Measurements from ENCODE around the gene OR2D2. TPM values are rescaled to one million over a fixed set of nuclear protein-coding genes. Genes with fewer than 3 reads are reported as not detected.
A peak's percentile ranks its signal among the peaks of the same experiment; 100 is the strongest.
"Not testable (repeated sequence)": the region's sequence is repeated elsewhere in the genome, so short reads cannot be mapped to it uniquely, and the experiment has no call there.

The OR2D2 gene
- total and polyA plus RNA-seq, 9 donors: not detected

DNA sequence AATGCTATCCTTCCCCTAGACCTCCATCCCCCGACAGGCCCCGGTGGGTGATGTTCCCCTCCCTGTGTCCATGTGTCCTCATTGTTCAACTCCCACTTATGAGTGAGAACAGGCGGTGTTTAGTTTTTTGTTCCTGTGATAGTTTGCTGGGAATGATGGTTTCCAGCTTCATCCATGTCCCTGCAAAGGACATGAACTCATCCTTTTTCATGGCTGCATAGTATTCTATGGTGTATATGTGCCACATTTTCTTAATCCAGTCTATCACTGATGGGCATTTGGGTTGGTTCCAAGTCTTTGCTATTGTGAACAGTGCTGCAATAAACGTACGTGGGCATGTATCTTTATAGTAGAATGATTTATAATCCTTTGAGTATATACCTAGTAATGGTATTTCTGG lies 4.6 kb downstream of the OR2D2 start:
- not testable (repeated sequence) for H3K4me3 ChIP-seq (ENCODE audit: low read length); H3K9me3 ChIP-seq (replicated peaks; ENCODE audit: control insufficient read depth, low read depth, low read length); H3K27me3 ChIP-seq (ENCODE audit: control insufficient read depth, insufficient read depth, low read length); H3K4me1 ChIP-seq (ENCODE audit: control insufficient read depth, insufficient read depth, low read length); H3K36me3 ChIP-seq (ENCODE audit: control insufficient read depth, insufficient read depth, low read length); H3K27ac ChIP-seq (ENCODE audit: low read length); DNase-seq
- no CpG with 5 or more reads among the region's 5 CpGs for WGBS (ENCODE audit: insufficient coverage)

- no peaks in the 10 kb centered on the region for H3K4me1 ChIP-seq (ENCODE audit: control insufficient read depth, insufficient read depth, low read length)
- H3K27me3 ChIP-seq (ENCODE audit: control insufficient read depth, insufficient read depth, low read length): no peaks in the 10 kb centered on the region
- H3K36me3 ChIP-seq (ENCODE audit: control insufficient read depth, insufficient read depth, low read length): no peaks in the 10 kb centered on the region
- H3K4me3 ChIP-seq (ENCODE audit: low read length): no peak overlapping the region
- no peak overlapping the region for H3K27ac ChIP-seq (ENCODE audit: low read length)
- no peaks in the 10 kb centered on the region for H3K9me3 ChIP-seq (replicated peaks; ENCODE audit: control insufficient read depth, low read depth, low read length)
- no peak for DNase-seq
These were observed 9.5 kb downstream of the OR2D2 start for GRCh38 chr11:6882751-6883150.

- no peak for DNase-seq
- Histone ChIP-seq H3K4me1 (ENCODE audit: control insufficient read depth, insufficient read depth, low read length) (no peaks in the 10 kb centered on the region), H3K4me3 (ENCODE audit: low read length) (no peak overlapping the region), H3K27ac (ENCODE audit: low read length) (no peak overlapping the region), H3K27me3 (ENCODE audit: control insufficient read depth, insufficient read depth, low read length) (no peaks in the 10 kb centered on the region), H3K36me3 (ENCODE audit: control insufficient read depth, insufficient read depth, low read length) (no peaks in the 10 kb centered on the region), H3K9me3 (replicated peaks; ENCODE audit: control insufficient read depth, low read depth, low read length) (no peaks in the 10 kb centered on the region)
- WGBS (ENCODE audit: insufficient coverage): 100% methylated on average over 3 of the region's 3 CpGs
These were observed 15.4 kb downstream of the OR2D2 start for GRCh38 chr11:6876914-6877313.

- Histone ChIP-seq H3K27me3 (ENCODE audit: control insufficient read depth, insufficient read depth, low read length) (no peaks in the 10 kb centered on the region), H3K27ac (ENCODE audit: low read length) (no peak within 1 kb of the TSS), H3K9me3 (replicated peaks; ENCODE audit: control insufficient read depth, low read depth, low read length) (no peaks in the 10 kb centered on the region), H3K4me3 (ENCODE audit: low read length) (no peak within 1 kb of the TSS), H3K4me1 (ENCODE audit: control insufficient read depth, insufficient read depth, low read length) (no peaks in the 10 kb centered on the region), H3K36me3 (ENCODE audit: control insufficient read depth, insufficient read depth, low read length) (no peaks in the 10 kb centered on the region)
- no peak for DNase-seq
- 75% methylated on average over 1 of the region's 1 CpG for WGBS (ENCODE audit: insufficient coverage)
These were observed 16.0 kb downstream of the OR2D2 start, which contains the start of gene OR10A4 for GRCh38 chr11:6876325-6876724. TSS of gene OR10A4 (plus strand) at chr11:6876625. CDS start at chr11:6876648, 23 bp downstream.

GRCh38 chr11:6875761-6876160 lies 16.5 kb downstream of the OR2D2 start:
- no peaks in the 10 kb centered on the region for H3K4me1 ChIP-seq (ENCODE audit: control insufficient read depth, insufficient read depth, low read length)
- H3K4me3 ChIP-seq (ENCODE audit: low read length): no peak overlapping the region
- no peaks in the 10 kb centered on the region for H3K36me3 ChIP-seq (ENCODE audit: control insufficient read depth, insufficient read depth, low read length)
- no peaks in the 10 kb centered on the region for H3K27me3 ChIP-seq (ENCODE audit: control insufficient read depth, insufficient read depth, low read length)
- no peak overlapping the region for H3K27ac ChIP-seq (ENCODE audit: low read length)
- H3K9me3 ChIP-seq (replicated peaks; ENCODE audit: control insufficient read depth, low read depth, low read length): no peaks in the 10 kb centered on the region
- no CpG with 5 or more reads among the region's 2 CpGs for WGBS (ENCODE audit: insufficient coverage)
- DNase-seq: no peak

- Histone ChIP-seq H3K36me3 (ENCODE audit: control insufficient read depth, insufficient read depth, low read length) (no peaks in the 10 kb centered on the region), H3K4me1 (ENCODE audit: control insufficient read depth, insufficient read depth, low read length) (no peaks in the 10 kb centered on the region), H3K27ac (ENCODE audit: low read length) (no peak overlapping the region), H3K9me3 (replicated peaks; ENCODE audit: control insufficient read depth, low read depth, low read length) (no peaks in the 10 kb centered on the region), H3K27me3 (ENCODE audit: control insufficient read depth, insufficient read depth, low read length) (no peaks in the 10 kb centered on the region), H3K4me3 (ENCODE audit: low read length) (no peak overlapping the region)
- DNase-seq: no peak
- no CpG with 5 or more reads among the region's 1 CpG for whole genome bisulfite sequencing (ENCODE audit: insufficient coverage)
These were observed 21.0 kb downstream of the OR2D2 start for GRCh38 chr11:6871278-6871677.

DNA sequence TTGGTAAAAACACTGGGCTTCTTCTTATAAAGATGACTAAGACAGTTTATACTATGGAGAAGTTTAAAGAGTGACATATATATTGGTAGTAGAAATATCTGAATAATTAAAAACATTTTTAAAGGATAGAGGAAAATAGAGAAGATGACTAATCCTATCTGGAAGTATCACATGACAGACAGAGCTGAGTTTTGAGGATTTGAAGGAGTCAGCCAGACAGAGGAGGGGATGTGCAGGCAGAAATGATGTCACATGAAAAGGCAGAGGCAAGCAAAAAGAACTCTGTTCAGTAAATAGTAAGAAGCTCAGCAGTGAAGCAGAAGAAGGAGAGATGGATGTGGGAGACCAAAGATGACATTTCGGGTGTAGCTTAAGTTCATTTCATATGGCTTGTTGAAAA lies 27.9 kb downstream of the OR2D2 start:
- no peaks in the 10 kb centered on the region for H3K4me1 ChIP-seq (ENCODE audit: control insufficient read depth, insufficient read depth, low read length)
- H3K36me3 ChIP-seq (ENCODE audit: control insufficient read depth, insufficient read depth, low read length): no peaks in the 10 kb centered on the region
- WGBS (ENCODE audit: insufficient coverage): no CpG with 5 or more reads among the region's 1 CpG
- no peak overlapping the region for H3K4me3 ChIP-seq (ENCODE audit: low read length)
- no peaks in the 10 kb centered on the region for H3K9me3 ChIP-seq (replicated peaks; ENCODE audit: control insufficient read depth, low read depth, low read length)
- H3K27me3 ChIP-seq (ENCODE audit: control insufficient read depth, insufficient read depth, low read length): no peaks in the 10 kb centered on the region
- DNase-seq: no peak
- H3K27ac ChIP-seq (ENCODE audit: low read length): no peak overlapping the region

DNA sequence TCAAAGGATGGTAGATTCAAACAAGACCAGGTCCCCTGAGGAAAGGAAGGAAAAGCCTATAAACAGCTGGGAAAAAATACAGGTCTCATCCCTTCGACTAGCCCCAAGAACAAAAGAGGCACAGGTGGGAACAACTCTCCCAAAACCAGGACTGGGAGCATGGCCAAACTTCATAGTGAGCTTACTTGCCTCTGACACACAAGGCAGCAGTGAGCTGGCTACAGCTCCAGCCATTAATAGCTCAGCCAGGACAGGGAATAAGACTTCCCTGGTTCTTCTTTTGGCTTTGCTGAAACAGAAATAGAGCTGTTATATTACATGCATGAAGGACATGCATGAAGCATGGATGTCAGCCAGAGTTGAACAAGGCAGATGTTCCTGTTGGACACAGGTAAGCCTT lies 29.3 kb downstream of the OR2D2 start, which contains the start of gene OR10A2:
OR10A2 (plus strand) TSS at position 97 of the 400 bp plus-strand sequence. CDS start 6,698 bp downstream, outside the sequence.
- Histone ChIP-seq H3K36me3 (ENCODE audit: control insufficient read depth, insufficient read depth, low read length) (no peaks in the 10 kb centered on the region), H3K27ac (ENCODE audit: low read length) (no peak within 1 kb of the TSS), H3K4me3 (ENCODE audit: low read length) (no peak within 1 kb of the TSS), H3K9me3 (replicated peaks; ENCODE audit: control insufficient read depth, low read depth, low read length) (no peaks in the 10 kb centered on the region), H3K4me1 (ENCODE audit: control insufficient read depth, insufficient read depth, low read length) (no peaks in the 10 kb centered on the region), H3K27me3 (ENCODE audit: control insufficient read depth, insufficient read depth, low read length) (no peaks in the 10 kb centered on the region)
- DNase-seq: peak; percentile 22
- WGBS (ENCODE audit: insufficient coverage): no CpG with 5 or more reads among the region's 1 CpG

GRCh38 chr11:6856871-6857270 lies 35.4 kb downstream of the OR2D2 start:
- Histone ChIP-seq H3K36me3 (ENCODE audit: control insufficient read depth, insufficient read depth, low read length) (no peaks in the 10 kb centered on the region), H3K9me3 (replicated peaks; ENCODE audit: control insufficient read depth, low read depth, low read length) (no peaks in the 10 kb centered on the region), H3K4me3 (ENCODE audit: low read length) (no peak overlapping the region), H3K27ac (ENCODE audit: low read length) (no peak overlapping the region), H3K27me3 (ENCODE audit: control insufficient read depth, insufficient read depth, low read length) (no peaks in the 10 kb centered on the region), H3K4me1 (ENCODE audit: control insufficient read depth, insufficient read depth, low read length) (no peaks in the 10 kb centered on the region)
- DNase-seq: no peak
- WGBS (ENCODE audit: insufficient coverage): 44% methylated on average over 2 of the region's 3 CpGs

DNA sequence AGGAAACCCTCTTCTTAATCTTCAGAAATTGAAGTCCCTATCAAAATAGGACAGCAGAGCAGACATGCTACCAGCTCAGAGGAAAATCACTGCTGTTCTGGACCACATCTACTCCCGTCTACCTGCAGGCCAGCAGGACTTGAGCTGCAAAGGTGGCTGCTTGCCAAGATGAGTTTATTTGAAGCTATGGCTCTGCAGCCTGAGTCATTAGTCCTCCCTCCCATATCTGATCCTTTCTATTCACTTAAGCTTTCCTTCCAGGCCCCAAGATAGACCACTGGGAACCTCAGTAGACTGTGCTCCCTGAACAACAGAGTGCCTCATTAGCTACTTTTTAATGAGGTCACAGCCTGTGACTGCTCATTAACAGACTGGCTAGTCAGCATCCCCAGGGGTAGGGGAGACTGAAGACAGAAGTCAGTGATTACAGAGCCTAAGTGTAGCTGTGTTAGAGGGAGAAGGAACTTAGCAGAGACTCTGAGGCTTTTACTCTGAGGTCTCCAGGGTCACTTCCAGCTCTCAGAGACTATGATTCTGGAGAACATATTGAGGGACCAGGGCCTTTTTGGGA lies 36.2 kb downstream of the OR2D2 start:
- no peak overlapping the region for H3K4me3 ChIP-seq (ENCODE audit: low read length)
- no peaks in the 10 kb centered on the region for H3K27me3 ChIP-seq (ENCODE audit: control insufficient read depth, insufficient read depth, low read length)
- H3K27ac ChIP-seq (ENCODE audit: low read length): no peak overlapping the region
- H3K4me1 ChIP-seq (ENCODE audit: control insufficient read depth, insufficient read depth, low read length): no peaks in the 10 kb centered on the region
- H3K9me3 ChIP-seq (replicated peaks; ENCODE audit: control insufficient read depth, low read depth, low read length): no peaks in the 10 kb centered on the region
- WGBS (ENCODE audit: insufficient coverage): no CpG with 5 or more reads among the region's 1 CpG
- H3K36me3 ChIP-seq (ENCODE audit: control insufficient read depth, insufficient read depth, low read length): no peaks in the 10 kb centered on the region
- DNase-seq: no peak

GRCh38 chr11:6854801-6855200 lies 37.5 kb downstream of the OR2D2 start:
- H3K9me3 ChIP-seq (replicated peaks; ENCODE audit: control insufficient read depth, low read depth, low read length); H3K4me3 ChIP-seq (ENCODE audit: low read length); H3K36me3 ChIP-seq (ENCODE audit: control insufficient read depth, insufficient read depth, low read length); H3K27ac ChIP-seq (ENCODE audit: low read length); H3K27me3 ChIP-seq (ENCODE audit: control insufficient read depth, insufficient read depth, low read length); DNase-seq; H3K4me1 ChIP-seq (ENCODE audit: control insufficient read depth, insufficient read depth, low read length): not testable (repeated sequence)
- 100% methylated on average over 4 of the region's 6 CpGs for WGBS (ENCODE audit: insufficient coverage)
